Activated CD8-positive, alpha-beta memory T cell treated with anti-CD3 and anti-CD28 coated beads, Interleukin-2, amount 50 U/mL, for 24 hours (primary cell): Measurements from ENCODE around the gene CDH5.
"Not testable (repeated sequence)": the region's sequence is repeated elsewhere in the genome, so short reads cannot be mapped to it uniquely, and the experiment has no call there.

Experiments used
- DNase-seq: peaks from one replicate; pipeline ENCODE4 v3.0.0-alpha.2; 2020; ENCODE audit errors: extremely low read depth

CDH5 gene

GRCh38 chr16:66437391-66437945 lies 71.0 kb downstream of the CDH5 start:
- DNase-seq, result no peak

- DNase-seq, result no peak
These were observed 72.0 kb downstream of the CDH5 start for GRCh38 chr16:66438536-66438935.

GRCh38 chr16:66439051-66439730 lies 72.7 kb downstream of the CDH5 start:
- DNase-seq, result no peak

- no peak for DNase-seq
These were observed 73.8 kb downstream of the CDH5 start for GRCh38 chr16:66440271-66440802.

GRCh38 chr16:66440970-66441369 lies 74.5 kb downstream of the CDH5 start:
- no peak for DNase-seq

- DNase-seq, result no peak
These were observed 75.3 kb downstream of the CDH5 start for GRCh38 chr16:66441586-66442375.

GRCh38 chr16:66442502-66443268 lies 76.2 kb downstream of the CDH5 start:
- DNase-seq, result no peak

- DNase-seq, result no peak
These were observed 76.8 kb downstream of the CDH5 start for GRCh38 chr16:66443269-66443652.

- DNase-seq, result no peak
These were observed 77.6 kb downstream of the CDH5 start for GRCh38 chr16:66444049-66444481.

GRCh38 chr16:66446737-66447136 lies 80.2 kb downstream of the CDH5 start:
- DNase-seq, result no peak

- DNase-seq, result no peak
These were observed 81.0 kb downstream of the CDH5 start for GRCh38 chr16:66447491-66447890.

GRCh38 chr16:66451548-66451947 lies 85.1 kb downstream of the CDH5 start:
- no peak for DNase-seq

GRCh38 chr16:66453230-66453629 lies 86.7 kb downstream of the CDH5 start:
- not testable (repeated sequence) for DNase-seq
